ENCODE results near the gene KLF15.

The KLF15 gene

DNA sequence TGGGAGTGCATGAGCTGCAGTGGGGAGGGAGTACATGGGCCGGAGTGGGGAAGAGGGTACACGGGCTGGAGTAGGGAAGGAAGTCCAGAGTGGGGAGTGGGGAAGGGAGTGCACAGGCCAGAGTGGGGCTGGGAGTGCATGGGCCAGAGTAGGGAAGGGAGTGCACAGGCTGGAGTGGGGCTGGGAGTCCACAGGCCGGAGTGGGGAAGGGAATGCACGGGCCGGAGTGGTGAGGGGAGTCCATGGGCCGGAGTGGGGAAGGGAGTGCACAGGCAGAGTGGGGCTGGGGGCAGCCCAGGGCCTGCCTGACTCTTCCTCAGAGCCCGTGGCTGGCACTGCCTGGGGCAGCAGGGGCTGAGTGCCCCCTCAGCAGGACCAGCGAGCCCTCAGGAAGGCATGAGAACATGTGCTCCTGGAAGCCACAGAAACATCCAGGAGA is 40.7 kb downstream of the KLF15 start:
- H3K9ac ChIP-seq (ENCODE audit: low read length): no peak overlapping the region
- H3K27ac ChIP-seq (ENCODE audit: low read depth, low read length): no peak overlapping the region
- H3K36me3 ChIP-seq (ENCODE audit: control insufficient read depth, insufficient read depth, low read length): no peaks in the 10 kb centered on the region
- H3K4me3 ChIP-seq (ENCODE audit: low read depth, low read length): no peak overlapping the region
- H3K4me1 ChIP-seq (ENCODE audit: control insufficient read depth, insufficient read depth, low read length): peaks cover 10% of the 10 kb centered on the region
- no peaks in the 10 kb centered on the region for H3K27me3 ChIP-seq (ENCODE audit: control insufficient read depth, insufficient read depth, low read length)
- peaks cover 5% of the 10 kb centered on the region for H3K9me3 ChIP-seq (ENCODE audit: control insufficient read depth, insufficient read depth, low read depth, low read length)

DNA sequence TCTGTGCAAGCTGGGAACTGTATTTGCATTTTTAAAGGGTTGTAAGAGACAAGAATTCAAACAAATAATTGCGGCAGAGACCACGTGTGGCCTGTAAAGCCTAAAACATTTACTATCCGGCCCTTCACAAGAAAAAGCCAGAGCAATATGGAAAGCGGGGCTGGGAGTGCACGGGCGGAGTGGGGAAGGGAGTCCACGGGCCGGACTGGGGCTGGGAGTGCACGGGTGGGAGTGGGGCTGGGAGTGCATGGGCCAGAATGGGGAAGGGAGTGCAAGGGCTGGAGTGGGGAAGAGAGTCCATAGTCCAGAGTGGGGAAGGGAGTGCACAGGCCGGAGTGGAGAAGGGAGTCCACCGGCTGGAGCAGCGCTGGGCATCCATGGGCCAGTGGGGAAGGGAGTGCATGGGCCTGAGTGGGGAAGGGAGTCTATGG is 41.2 kb downstream of the KLF15 start:
- no peak overlapping the region for H3K4me3 ChIP-seq (ENCODE audit: low read depth, low read length)

DNA sequence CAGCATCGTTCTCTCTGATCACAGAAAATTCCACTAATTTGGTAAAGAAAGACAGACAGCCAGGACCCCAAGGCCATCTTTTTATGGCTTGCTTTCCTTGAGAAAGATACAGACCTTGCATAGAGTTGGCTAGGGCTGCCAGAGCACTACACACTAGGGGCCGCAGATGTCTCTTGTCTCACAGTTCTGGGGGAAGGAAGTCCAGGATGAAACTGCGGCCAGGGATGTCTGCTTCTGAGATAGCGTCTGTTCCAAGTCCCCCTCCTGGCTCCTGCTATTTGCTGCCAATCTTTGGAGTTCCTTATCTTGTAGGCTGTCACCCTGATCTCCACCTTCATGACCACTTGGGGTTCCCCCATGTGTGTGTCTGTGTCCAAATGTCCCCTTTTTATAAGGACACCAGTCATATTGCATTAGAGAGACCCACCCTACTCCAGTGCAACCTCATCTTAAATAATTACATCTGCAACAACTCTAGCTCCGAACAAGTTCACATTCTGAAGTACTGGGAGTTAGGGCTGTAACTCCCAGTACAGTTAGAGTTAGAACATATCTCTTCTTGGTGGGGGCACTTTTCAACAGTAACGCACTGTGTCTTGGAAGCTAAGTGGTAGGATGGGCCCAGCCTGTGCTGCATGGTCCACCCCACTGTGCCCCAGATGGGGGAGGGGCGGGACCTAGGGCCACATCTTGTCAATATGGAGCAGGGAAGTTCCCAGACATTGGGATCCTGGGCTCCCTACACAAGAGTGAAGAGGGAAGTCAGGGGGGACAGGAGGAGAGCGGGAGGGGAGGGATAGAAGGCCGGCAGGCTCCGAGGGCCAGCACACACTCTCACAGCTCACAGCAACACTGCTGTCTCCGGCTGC is 42.2 kb downstream of the KLF15 start:
- Histone ChIP-seq H3K27ac (ENCODE audit: low read depth, low read length) (no peak overlapping the region), H3K36me3 (ENCODE audit: control insufficient read depth, insufficient read depth, low read length) (no peaks in the 10 kb centered on the region), H3K4me3 (ENCODE audit: low read depth, low read length) (no peak overlapping the region), H3K27me3 (ENCODE audit: control insufficient read depth, insufficient read depth, low read length) (no peaks in the 10 kb centered on the region), H3K9me3 (ENCODE audit: control insufficient read depth, insufficient read depth, low read depth, low read length) (peaks cover 16% of the 10 kb centered on the region), H3K9ac (ENCODE audit: low read length) (no peak overlapping the region), H3K4me1 (ENCODE audit: control insufficient read depth, insufficient read depth, low read length) (peaks cover 10% of the 10 kb centered on the region)

More for the DNA sequence above, 41.2 kb downstream of the KLF15 start:
- no peak overlapping the region for H3K27ac ChIP-seq (ENCODE audit: low read depth, low read length)
- H3K9ac ChIP-seq (ENCODE audit: low read length): no peak overlapping the region
- peaks cover 6% of the 10 kb centered on the region for H3K9me3 ChIP-seq (ENCODE audit: control insufficient read depth, insufficient read depth, low read depth, low read length)
- H3K4me1 ChIP-seq (ENCODE audit: control insufficient read depth, insufficient read depth, low read length): peaks cover 10% of the 10 kb centered on the region
- no peaks in the 10 kb centered on the region for H3K36me3 ChIP-seq (ENCODE audit: control insufficient read depth, insufficient read depth, low read length)
- H3K27me3 ChIP-seq (ENCODE audit: control insufficient read depth, insufficient read depth, low read length): no peaks in the 10 kb centered on the region

DNA sequence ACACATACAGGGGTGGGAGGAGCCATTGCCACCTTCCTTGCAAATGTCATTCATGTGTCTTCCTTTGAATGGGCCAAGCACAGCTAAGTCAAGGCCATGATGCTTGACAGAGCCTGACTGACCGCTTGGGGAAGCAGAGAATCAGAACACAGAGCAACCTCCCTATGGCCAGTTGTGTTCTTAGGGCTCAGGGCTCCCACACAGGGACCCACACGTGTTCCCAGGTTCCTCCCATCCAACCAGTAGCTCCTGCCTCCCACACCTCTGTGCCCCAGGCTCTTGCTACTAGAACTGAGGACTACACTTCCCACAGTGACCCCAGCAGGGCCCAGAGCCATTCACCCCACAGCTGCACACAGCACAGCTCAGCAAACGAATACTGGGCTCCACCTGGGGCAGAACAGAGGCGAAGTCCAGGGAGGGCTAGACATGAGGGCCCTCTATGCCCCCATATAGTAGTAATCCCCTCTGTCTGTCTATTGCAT is 42.9 kb downstream of the KLF15 start:
- peaks cover 10% of the 10 kb centered on the region for H3K4me1 ChIP-seq (ENCODE audit: control insufficient read depth, insufficient read depth, low read length)
- no peaks in the 10 kb centered on the region for H3K27me3 ChIP-seq (ENCODE audit: control insufficient read depth, insufficient read depth, low read length)
- H3K4me3 ChIP-seq (ENCODE audit: low read depth, low read length): no peak overlapping the region
- no peak overlapping the region for H3K9ac ChIP-seq (ENCODE audit: low read length)
- no peaks in the 10 kb centered on the region for H3K36me3 ChIP-seq (ENCODE audit: control insufficient read depth, insufficient read depth, low read length)
- H3K27ac ChIP-seq (ENCODE audit: low read depth, low read length): no peak overlapping the region
- H3K9me3 ChIP-seq (ENCODE audit: control insufficient read depth, insufficient read depth, low read depth, low read length): peaks cover 20% of the 10 kb centered on the region

DNA sequence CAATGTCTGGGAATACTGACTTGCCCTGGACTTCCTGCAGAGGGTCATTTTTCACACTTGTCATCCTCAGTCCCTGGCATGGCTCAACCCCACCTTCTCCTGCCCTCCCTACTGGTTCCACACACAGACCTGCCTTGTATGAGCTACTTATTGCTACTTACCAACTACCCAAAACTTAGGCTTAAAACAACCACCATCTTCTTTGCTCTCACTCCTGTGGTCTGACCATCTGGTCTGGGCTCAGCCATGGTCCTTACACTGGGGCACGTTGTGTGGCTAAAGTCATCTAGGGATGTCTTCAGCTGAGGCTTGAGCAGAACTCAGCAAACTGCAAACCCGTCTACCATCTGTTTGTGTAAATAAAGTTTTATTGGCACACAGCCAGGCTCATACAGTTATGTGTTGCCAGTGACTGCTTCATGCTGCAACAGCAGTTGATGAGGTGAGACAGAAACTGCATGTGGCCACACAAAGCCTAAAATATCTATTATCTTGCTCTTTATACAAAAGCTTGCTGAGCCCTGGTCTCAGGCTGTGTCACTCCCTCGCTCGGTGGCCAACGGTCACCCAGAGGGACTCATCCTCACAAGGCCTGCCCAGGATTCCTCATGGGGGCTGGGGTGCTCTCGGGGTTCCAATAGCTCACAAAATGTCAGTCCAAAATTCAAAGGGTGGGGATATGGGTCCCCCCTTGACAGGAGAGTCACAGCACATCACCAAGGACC is 43.5 kb downstream of the KLF15 start:
- Histone ChIP-seq H3K9ac (ENCODE audit: low read length) (no peak overlapping the region), H3K36me3 (ENCODE audit: control insufficient read depth, insufficient read depth, low read length) (no peaks in the 10 kb centered on the region), H3K4me3 (ENCODE audit: low read depth, low read length) (no peak overlapping the region), H3K4me1 (ENCODE audit: control insufficient read depth, insufficient read depth, low read length) (peaks cover 10% of the 10 kb centered on the region), H3K27ac (ENCODE audit: low read depth, low read length) (no peak overlapping the region), H3K9me3 (ENCODE audit: control insufficient read depth, insufficient read depth, low read depth, low read length) (peaks cover 20% of the 10 kb centered on the region), H3K27me3 (ENCODE audit: control insufficient read depth, insufficient read depth, low read length) (no peaks in the 10 kb centered on the region)

DNA sequence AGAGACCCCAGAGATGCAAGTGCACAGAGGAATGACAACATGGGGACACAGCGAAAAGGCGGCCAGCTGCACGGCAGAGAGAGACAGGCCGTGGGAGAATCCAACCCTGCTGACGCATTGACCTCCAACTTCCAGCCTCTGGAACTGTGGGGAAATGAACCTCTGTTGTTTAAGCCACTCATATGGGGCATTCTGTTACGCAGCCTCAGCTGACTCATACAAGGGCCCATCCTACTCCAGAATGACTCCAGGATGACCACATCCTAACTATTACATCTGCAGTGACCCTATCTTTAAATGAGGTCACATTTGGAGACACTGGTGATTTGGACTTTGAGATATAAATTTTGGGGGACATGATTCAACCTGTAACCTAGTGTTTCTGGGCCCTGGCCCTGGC is 44.0 kb downstream of the KLF15 start:
- Histone ChIP-seq H3K27me3 (ENCODE audit: control insufficient read depth, insufficient read depth, low read length) (no peaks in the 10 kb centered on the region), H3K4me1 (ENCODE audit: control insufficient read depth, insufficient read depth, low read length) (peaks cover 10% of the 10 kb centered on the region), H3K27ac (ENCODE audit: low read depth, low read length) (no peak overlapping the region), H3K4me3 (ENCODE audit: low read depth, low read length) (no peak overlapping the region), H3K9ac (ENCODE audit: low read length) (no peak overlapping the region), H3K36me3 (ENCODE audit: control insufficient read depth, insufficient read depth, low read length) (no peaks in the 10 kb centered on the region), H3K9me3 (ENCODE audit: control insufficient read depth, insufficient read depth, low read depth, low read length) (peaks cover 20% of the 10 kb centered on the region)

DNA sequence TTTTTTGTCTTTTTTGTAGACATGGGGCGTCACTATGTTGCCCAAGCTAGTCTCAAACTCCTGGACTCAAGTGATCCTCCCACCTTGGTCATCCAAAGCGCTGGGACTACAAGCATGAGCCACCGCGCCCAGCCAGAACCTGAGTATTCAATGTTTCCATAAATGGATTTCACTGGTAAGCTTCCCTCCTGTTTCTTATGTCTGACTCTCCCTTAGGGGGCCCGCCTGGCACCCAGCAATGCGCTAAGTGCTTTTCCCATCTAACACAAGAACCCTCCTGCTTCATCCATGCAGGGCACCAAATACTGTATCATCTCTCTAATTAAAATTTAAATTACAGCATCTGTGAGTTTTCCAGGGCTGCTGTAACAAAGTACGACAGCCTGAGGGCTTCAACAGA is 44.9 kb downstream of the KLF15 start:
- Histone ChIP-seq H3K27ac (ENCODE audit: low read depth, low read length) (no peak overlapping the region), H3K4me1 (ENCODE audit: control insufficient read depth, insufficient read depth, low read length) (peaks cover 10% of the 10 kb centered on the region), H3K27me3 (ENCODE audit: control insufficient read depth, insufficient read depth, low read length) (no peaks in the 10 kb centered on the region), H3K4me3 (ENCODE audit: low read depth, low read length) (no peak overlapping the region), H3K9me3 (ENCODE audit: control insufficient read depth, insufficient read depth, low read depth, low read length) (peaks cover 17% of the 10 kb centered on the region), H3K36me3 (ENCODE audit: control insufficient read depth, insufficient read depth, low read length) (no peaks in the 10 kb centered on the region), H3K9ac (ENCODE audit: low read length) (no peak overlapping the region)

DNA sequence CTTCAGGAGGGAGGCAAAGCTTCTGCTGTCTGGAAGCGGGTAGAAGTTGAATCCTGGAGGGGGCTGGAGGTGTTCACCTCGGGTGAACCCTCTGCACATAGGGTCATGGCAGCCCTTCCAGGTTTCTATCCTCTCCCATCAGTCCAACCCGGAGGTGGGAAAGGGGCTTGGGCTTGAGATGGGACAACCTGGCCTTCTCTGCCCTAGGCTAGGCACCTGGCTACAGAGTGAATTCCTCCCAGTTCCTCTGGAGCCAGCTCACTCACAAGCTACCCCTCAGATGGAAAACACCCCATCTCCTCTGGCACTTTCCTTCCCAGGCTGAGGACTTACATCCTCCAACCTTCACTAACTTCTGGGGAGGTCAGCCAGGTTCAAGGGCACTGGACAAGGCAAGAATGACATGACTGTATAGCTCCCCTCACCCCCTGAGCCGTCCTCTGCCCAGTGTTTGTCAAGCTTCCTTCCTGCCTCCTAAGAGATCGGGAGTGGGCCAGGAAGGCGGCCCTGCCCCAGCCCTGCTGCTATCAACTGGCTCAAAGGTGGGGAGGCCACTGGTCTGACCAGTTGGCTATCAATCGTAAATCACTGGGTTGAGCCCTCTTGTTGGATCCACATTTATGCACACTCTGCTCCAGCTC is 45.8 kb downstream of the KLF15 start:
- no peak overlapping the region for H3K27ac ChIP-seq (ENCODE audit: low read depth, low read length)
- H3K36me3 ChIP-seq (ENCODE audit: control insufficient read depth, insufficient read depth, low read length): no peaks in the 10 kb centered on the region
- H3K4me3 ChIP-seq (ENCODE audit: low read depth, low read length): no peak overlapping the region
- H3K27me3 ChIP-seq (ENCODE audit: control insufficient read depth, insufficient read depth, low read length): no peaks in the 10 kb centered on the region
- no peak overlapping the region for H3K9ac ChIP-seq (ENCODE audit: low read length)
- peaks cover 10% of the 10 kb centered on the region for H3K4me1 ChIP-seq (ENCODE audit: control insufficient read depth, insufficient read depth, low read length)
- peaks cover 17% of the 10 kb centered on the region for H3K9me3 ChIP-seq (ENCODE audit: control insufficient read depth, insufficient read depth, low read depth, low read length)

DNA sequence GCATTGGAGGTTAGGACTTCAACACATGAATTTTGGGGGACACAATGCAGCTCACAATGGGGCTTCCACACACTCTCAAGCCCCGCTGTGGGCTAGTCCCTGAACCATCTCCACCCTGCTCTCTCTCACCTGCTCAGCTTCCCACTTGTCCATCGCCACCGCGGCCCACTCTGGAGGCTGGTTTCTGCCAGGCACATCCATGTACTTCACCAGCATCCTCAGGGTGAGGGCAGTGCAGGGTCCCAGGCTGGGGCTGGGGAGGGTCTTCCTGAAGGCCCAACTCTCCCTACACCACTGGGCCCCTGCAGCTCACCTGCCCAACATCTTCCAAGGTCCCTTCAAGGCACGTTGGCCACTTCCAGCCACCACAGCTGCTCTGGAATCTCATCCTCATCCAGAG is 46.4 kb downstream of the KLF15 start:
- Histone ChIP-seq H3K9ac (ENCODE audit: low read length) (no peak overlapping the region), H3K27ac (ENCODE audit: low read depth, low read length) (no peak overlapping the region), H3K36me3 (ENCODE audit: control insufficient read depth, insufficient read depth, low read length) (no peaks in the 10 kb centered on the region), H3K4me1 (ENCODE audit: control insufficient read depth, insufficient read depth, low read length) (peaks cover 5% of the 10 kb centered on the region), H3K4me3 (ENCODE audit: low read depth, low read length) (no peak overlapping the region), H3K27me3 (ENCODE audit: control insufficient read depth, insufficient read depth, low read length) (no peaks in the 10 kb centered on the region), H3K9me3 (ENCODE audit: control insufficient read depth, insufficient read depth, low read depth, low read length) (peaks cover 17% of the 10 kb centered on the region)

DNA sequence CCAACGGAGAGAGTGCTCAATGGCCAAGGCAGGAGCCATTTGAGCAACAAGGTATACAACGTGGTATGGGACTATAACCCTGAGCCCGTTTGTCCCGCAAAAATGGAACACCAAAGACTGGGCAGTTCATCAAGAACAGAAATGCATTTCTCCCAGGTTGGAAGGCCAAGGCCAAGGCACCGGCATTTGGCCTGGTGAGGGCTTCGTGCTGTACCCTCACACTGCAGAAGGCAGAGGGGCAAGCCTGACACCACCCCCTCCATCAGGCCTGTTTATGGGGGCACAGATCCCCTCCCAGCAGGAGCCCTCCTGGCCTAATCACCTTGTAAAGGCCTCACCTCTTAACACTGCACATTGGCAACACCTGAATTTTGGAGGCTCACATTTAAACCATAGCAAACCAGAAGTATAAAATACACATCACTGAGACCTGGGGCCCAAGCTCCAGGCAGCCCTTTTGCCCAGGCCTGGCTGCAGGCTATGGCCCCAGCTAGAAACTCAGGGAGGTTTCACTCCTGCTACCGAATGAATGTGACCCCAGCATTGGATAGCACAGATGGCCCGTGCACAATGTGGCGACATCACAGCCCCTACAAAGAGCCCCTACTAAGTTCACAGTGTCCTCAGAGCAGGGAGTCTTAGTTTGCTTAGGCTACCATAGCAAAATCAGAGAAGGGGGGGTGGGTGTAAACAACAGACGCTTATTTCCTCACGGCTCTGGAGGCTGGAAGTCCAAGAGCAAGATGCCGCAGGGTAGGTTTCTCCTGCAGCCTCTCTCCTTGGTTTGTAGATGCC is 47.1 kb downstream of the KLF15 start:
- H3K9me3 ChIP-seq (ENCODE audit: control insufficient read depth, insufficient read depth, low read depth, low read length): peaks cover 17% of the 10 kb centered on the region

More for the DNA sequence above, 47.1 kb downstream of the KLF15 start:
- Histone ChIP-seq H3K4me3 (ENCODE audit: low read depth, low read length) (no peak overlapping the region), H3K4me1 (ENCODE audit: control insufficient read depth, insufficient read depth, low read length) (no peaks in the 10 kb centered on the region; the same call in 1 of the 2 replicates), H3K27ac (ENCODE audit: low read depth, low read length) (no peak overlapping the region), H3K9ac (ENCODE audit: low read length) (no peak overlapping the region), H3K27me3 (ENCODE audit: control insufficient read depth, insufficient read depth, low read length) (no peaks in the 10 kb centered on the region), H3K36me3 (ENCODE audit: control insufficient read depth, insufficient read depth, low read length) (no peaks in the 10 kb centered on the region)
